Muscle layer of duodenum (tissue), 2 donors: ENCODE data around the gene TCEANC2.
A peak's percentile ranks its signal among the peaks of the same experiment; 100 is the strongest.

Experiments
- H3K27ac ChIP-seq: one replicate; pipeline ENCODE4 v1.7.0; 2013; ENCODE audit warnings: mild to moderate bottlenecking, low read length
- H3K27me3 ChIP-seq: one replicate; pipeline ENCODE4 v1.7.0; 2013; ENCODE audit warnings: low read depth, mild to moderate bottlenecking, control low read depth, low read length
- H3K36me3 ChIP-seq, 2 donors: one replicate each; pipeline ENCODE4 v1.7.0; 2013; ENCODE audit warnings: low read length in 2 of 2, control low read depth in 1 of 2, mild to moderate bottlenecking in 1 of 2; ENCODE audit not compliant: insufficient read depth in 2 of 2, control insufficient read depth in 1 of 2
- H3K4me1 ChIP-seq, 2 donors: one replicate each; pipeline ENCODE4 v1.7.0; 2013; ENCODE audit warnings: low read length in 2 of 2, mild to moderate bottlenecking in 2 of 2, control low read depth in 1 of 2, moderate library complexity in 1 of 2; ENCODE audit not compliant: insufficient read depth in 2 of 2, control insufficient read depth in 1 of 2
- H3K4me3 ChIP-seq, 2 donors: one replicate each; pipeline ENCODE4 v1.7.0; 2013; ENCODE audit warnings: low read length in 2 of 2, low read depth in 1 of 2, mild to moderate bottlenecking in 1 of 2
- H3K9me3 ChIP-seq, 2 donors: one replicate each; pipeline ENCODE4 v1.7.0; 2013; ENCODE audit warnings: low read length in 2 of 2, control low read depth in 1 of 2, mild to moderate bottlenecking in 1 of 2; ENCODE audit not compliant: control insufficient read depth in 1 of 2
- donor health status: healthy.

The TCEANC2 gene

GRCh38 chr1:54118704-54119103, 65.3 kb downstream of the TCEANC2 start:
- H3K27ac ChIP-seq: no peak overlapping the region
- no peaks in the 10 kb centered on the region for H3K36me3 ChIP-seq
- no peaks in the 10 kb centered on the region for H3K27me3 ChIP-seq
- no peak overlapping the region for H3K4me3 ChIP-seq
- H3K9me3 ChIP-seq: no peaks in the 10 kb centered on the region
- no peaks in the 10 kb centered on the region for H3K4me1 ChIP-seq

- H3K36me3 ChIP-seq: no peaks in the 10 kb centered on the region
These were observed 66.8 kb downstream of the TCEANC2 start for GRCh38 chr1:54120018-54120697.

GRCh38 chr1:54120698-54121481, 67.5 kb downstream of the TCEANC2 start:
- no peaks in the 10 kb centered on the region for H3K27me3 ChIP-seq
- no peaks in the 10 kb centered on the region for H3K9me3 ChIP-seq
- peak overlapping the region; percentile 36 to 52 for H3K4me3 ChIP-seq
- no peak overlapping the region for H3K27ac ChIP-seq
- H3K4me1 ChIP-seq: no peaks in the 10 kb centered on the region
- no peaks in the 10 kb centered on the region for H3K36me3 ChIP-seq

More at GRCh38 chr1:54120018-54120697, 66.8 kb downstream of the TCEANC2 start:
- no peaks in the 10 kb centered on the region for H3K4me1 ChIP-seq
- no peak overlapping the region for H3K4me3 ChIP-seq
- H3K9me3 ChIP-seq: no peaks in the 10 kb centered on the region
- no peaks in the 10 kb centered on the region for H3K27me3 ChIP-seq
- H3K27ac ChIP-seq: no peak overlapping the region

- peak overlapping the region; percentile 36 to 52 for H3K4me3 ChIP-seq
- no peaks in the 10 kb centered on the region for H3K36me3 ChIP-seq
- H3K4me1 ChIP-seq: no peaks in the 10 kb centered on the region
- no peak overlapping the region for H3K27ac ChIP-seq
- H3K27me3 ChIP-seq: no peaks in the 10 kb centered on the region
- no peaks in the 10 kb centered on the region for H3K9me3 ChIP-seq
These were observed 68.2 kb downstream of the TCEANC2 start for GRCh38 chr1:54121482-54122134.

- Histone ChIP-seq H3K36me3 (no peaks in the 10 kb centered on the region), H3K27ac (no peak overlapping the region)
These were observed 68.8 kb downstream of the TCEANC2 start for GRCh38 chr1:54122135-54122751.

GRCh38 chr1:54122992-54123391, 69.6 kb downstream of the TCEANC2 start:
- H3K27ac ChIP-seq: no peak overlapping the region
- no peaks in the 10 kb centered on the region for H3K36me3 ChIP-seq
- H3K4me3 ChIP-seq: no peak overlapping the region
- no peaks in the 10 kb centered on the region for H3K4me1 ChIP-seq
- H3K27me3 ChIP-seq: no peaks in the 10 kb centered on the region
- H3K9me3 ChIP-seq: no peaks in the 10 kb centered on the region

More at GRCh38 chr1:54122135-54122751, 68.8 kb downstream of the TCEANC2 start:
- Histone ChIP-seq H3K4me3 (peak overlapping the region in 1 of 2 donors; percentile 11), H3K4me1 (no peaks in the 10 kb centered on the region), H3K27me3 (no peaks in the 10 kb centered on the region), H3K9me3 (no peaks in the 10 kb centered on the region)

GRCh38 chr1:54124472-54124871, 71.1 kb downstream of the TCEANC2 start:
- Histone ChIP-seq H3K4me1 (no peaks in the 10 kb centered on the region), H3K9me3 (no peaks in the 10 kb centered on the region), H3K36me3 (no peaks in the 10 kb centered on the region), H3K4me3 (no peak overlapping the region), H3K27me3 (no peaks in the 10 kb centered on the region), H3K27ac (no peak overlapping the region)

GRCh38 chr1:54124906-54125305, 71.5 kb downstream of the TCEANC2 start:
- H3K36me3 ChIP-seq: no peaks in the 10 kb centered on the region
- H3K4me3 ChIP-seq: no peak overlapping the region
- no peaks in the 10 kb centered on the region for H3K9me3 ChIP-seq
- no peak overlapping the region for H3K27ac ChIP-seq
- H3K4me1 ChIP-seq: no peaks in the 10 kb centered on the region
- H3K27me3 ChIP-seq: no peaks in the 10 kb centered on the region

- Histone ChIP-seq H3K27ac (no peak overlapping the region), H3K27me3 (no peaks in the 10 kb centered on the region), H3K4me1 (no peaks in the 10 kb centered on the region), H3K9me3 (no peaks in the 10 kb centered on the region), H3K36me3 (no peaks in the 10 kb centered on the region), H3K4me3 (no peak overlapping the region)
These were observed 72.1 kb downstream of the TCEANC2 start for GRCh38 chr1:54125386-54126070.

- Histone ChIP-seq H3K9me3 (no peaks in the 10 kb centered on the region), H3K36me3 (no peaks in the 10 kb centered on the region), H3K27ac (no peak overlapping the region), H3K27me3 (no peaks in the 10 kb centered on the region), H3K4me1 (no peaks in the 10 kb centered on the region), H3K4me3 (no peak overlapping the region)
These were observed 72.9 kb downstream of the TCEANC2 start for GRCh38 chr1:54126271-54126815.
